SK-N-SH treated with all-trans-retinoic acid at 6 μM for 48 hours (cell line): Measurements from ENCODE around the gene ITIH4.

ENCODE experiments used
- ATAC-seq: fragments of 200-7000 bp; cut with Tn5 transposase; 3 replicates; pipeline ENCODE4 v1.9.1; 2020; ENCODE audit warnings: mild to moderate bottlenecking, moderate library complexity
- ARNTL ChIP-seq: fragments of 450-650 bp; formaldehyde crosslinking; IDR thresholded peaks from 2 replicates; pipeline ENCODE4 v1.5.0; 2020; ENCODE audit warnings: low read depth, mild to moderate bottlenecking, moderate library complexity, borderline replicate concordance
- BACH2 ChIP-seq: fragments of 250-450 bp; sonication (Bioruptor Pico); IDR thresholded peaks from 2 replicates; pipeline ENCODE4 v1.9.0; 2021; ENCODE audit warnings: mild to moderate bottlenecking, borderline replicate concordance
- CREB5 ChIP-seq: fragments of 250-450 bp; sonication (Bioruptor Pico); IDR thresholded peaks from 2 replicates; pipeline ENCODE4 v1.5.1; 2020; ENCODE audit warnings: low read depth, mild to moderate bottlenecking, moderate library complexity
- CSDC2 ChIP-seq: fragments of 250-450 bp; sonication (Bioruptor Pico); IDR thresholded peaks from 2 replicates; pipeline ENCODE4 v1.5.0; 2020; ENCODE audit warnings: mild to moderate bottlenecking, moderate library complexity
- CSRNP3 ChIP-seq: fragments of 250-450 bp; sonication (Bioruptor Pico); IDR thresholded peaks from 2 replicates; pipeline ENCODE4 v1.5.1; 2021; ENCODE audit warnings: mild to moderate bottlenecking, moderate library complexity
- ESRRG ChIP-seq: fragments of 250-450 bp; sonication (Bioruptor Pico); IDR thresholded peaks from 2 replicates; pipeline ENCODE4 v1.6.1; 2021; ENCODE audit warnings: mild to moderate bottlenecking
- GLIS3 ChIP-seq: fragments of 250-450 bp; sonication (Bioruptor Pico); IDR thresholded peaks from 2 replicates; pipeline ENCODE4 v1.5.0; 2020; ENCODE audit warnings: mild to moderate bottlenecking, moderate library complexity
- ISL1 ChIP-seq: fragments of 250-450 bp; sonication (Bioruptor Pico); IDR thresholded peaks from 2 replicates; pipeline ENCODE4 v2.1.2; 2022; ENCODE audit warnings: mild to moderate bottlenecking, moderate library complexity
- OSR1 ChIP-seq: fragments of 250-450 bp; sonication (Bioruptor Pico); IDR thresholded peaks from 2 replicates; pipeline ENCODE4 v1.8.0; 2022; ENCODE audit warnings: moderate library complexity, mild to moderate bottlenecking, inconsistent platforms
- PATZ1 ChIP-seq: fragments of 250-450 bp; sonication (Bioruptor Pico); IDR thresholded peaks from 2 replicates; pipeline ENCODE4 v1.8.0; 2020; ENCODE audit warnings: mild to moderate bottlenecking, moderate library complexity, borderline replicate concordance
- PPARA ChIP-seq: fragments of 250-450 bp; sonication (Bioruptor Pico); IDR thresholded peaks from 2 replicates; pipeline ENCODE4 v1.5.0; 2020; ENCODE audit warnings: mild to moderate bottlenecking, borderline replicate concordance
- RARB ChIP-seq: fragments of 250-450 bp; sonication (Bioruptor Pico); IDR thresholded peaks from 2 replicates; pipeline ENCODE4 v1.8.0; 2021; ENCODE audit warnings: mild to moderate bottlenecking, moderate library complexity
- SNAI2 ChIP-seq: fragments of 250-450 bp; sonication (Bioruptor Pico); IDR thresholded peaks from 2 replicates; pipeline ENCODE4 v1.5.0; 2020; ENCODE audit warnings: mild to moderate bottlenecking, moderate library complexity
- TCF4 ChIP-seq: fragments of 250-450 bp; sonication (Bioruptor Pico); IDR thresholded peaks from 2 replicates; pipeline ENCODE4 v1.8.0; 2021; ENCODE audit warnings: mild to moderate bottlenecking, moderate library complexity, borderline replicate concordance
- ZC3H10 ChIP-seq: fragments of 250-450 bp; sonication (Bioruptor Pico); IDR thresholded peaks from 2 replicates; pipeline ENCODE4 v1.5.1; 2021; ENCODE audit warnings: mild to moderate bottlenecking, moderate library complexity
- ZFP3 ChIP-seq: fragments of 250-450 bp; sonication (Bioruptor Pico); IDR thresholded peaks from 2 replicates; pipeline ENCODE4 v1.5.0; 2020; ENCODE audit warnings: mild to moderate bottlenecking, moderate library complexity
- ZFP30 ChIP-seq: fragments of 450-650 bp; formaldehyde crosslinking; IDR thresholded peaks from 2 replicates; pipeline ENCODE4 v1.5.0; 2022; ENCODE audit warnings: mild to moderate bottlenecking, moderate library complexity
- ZNF565 ChIP-seq: fragments of 450-650 bp; formaldehyde crosslinking; conservative IDR thresholded peaks from 2 replicates; pipeline ENCODE4 v1.5.0; 2020; ENCODE audit warnings: low read depth, mild to moderate bottlenecking, moderate library complexity
- ZNF70 ChIP-seq: fragments of 450-650 bp; formaldehyde crosslinking; IDR thresholded peaks from 2 replicates; pipeline ENCODE4 v1.5.0; 2020; ENCODE audit warnings: mild to moderate bottlenecking, moderate library complexity
- TF ChIP-seq, protein P1 (sequence below): fragments of 250-450 bp; sonication (Bioruptor Pico); IDR thresholded peaks from 2 replicates; pipeline ENCODE4 v1.8.0; 2021; ENCODE audit warnings: low read depth, mild to moderate bottlenecking, moderate library complexity, borderline replicate concordance
- TF ChIP-seq, protein P2 (sequence below): fragments of 250-450 bp; sonication (Bioruptor Pico); IDR thresholded peaks from 2 replicates; pipeline ENCODE4 v1.5.0; 2020; ENCODE audit warnings: mild to moderate bottlenecking, moderate library complexity

ITIH4 gene

DNA sequence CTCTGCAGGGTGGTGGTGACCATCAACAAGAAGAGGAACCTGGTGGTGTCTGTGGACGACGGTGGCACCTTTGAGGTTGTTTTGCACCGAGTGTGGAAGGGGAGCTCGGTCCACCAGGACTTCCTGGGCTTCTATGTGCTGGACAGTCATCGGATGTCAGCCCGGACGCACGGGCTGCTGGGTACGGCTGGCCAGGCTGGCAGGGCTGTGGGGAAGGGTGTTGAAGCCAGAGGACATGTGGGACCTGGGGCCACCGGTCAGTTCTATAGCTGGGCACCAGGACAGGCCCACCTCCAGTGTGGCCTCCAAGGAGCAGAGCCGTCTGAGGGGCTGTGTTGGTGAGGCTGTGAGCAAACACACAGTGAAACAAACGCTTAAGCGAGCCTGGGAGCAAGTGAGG is 39.7 kb downstream of the ITIH4 start:
- no peak for ATAC-seq
- TF ChIP-seq CREB5 (CRISPR knock-in tag) (no peak), PATZ1 (CRISPR knock-in tag) (no peak), OSR1 (CRISPR knock-in tag) (no peak)
- TF ChIP-seq, protein P1, sequence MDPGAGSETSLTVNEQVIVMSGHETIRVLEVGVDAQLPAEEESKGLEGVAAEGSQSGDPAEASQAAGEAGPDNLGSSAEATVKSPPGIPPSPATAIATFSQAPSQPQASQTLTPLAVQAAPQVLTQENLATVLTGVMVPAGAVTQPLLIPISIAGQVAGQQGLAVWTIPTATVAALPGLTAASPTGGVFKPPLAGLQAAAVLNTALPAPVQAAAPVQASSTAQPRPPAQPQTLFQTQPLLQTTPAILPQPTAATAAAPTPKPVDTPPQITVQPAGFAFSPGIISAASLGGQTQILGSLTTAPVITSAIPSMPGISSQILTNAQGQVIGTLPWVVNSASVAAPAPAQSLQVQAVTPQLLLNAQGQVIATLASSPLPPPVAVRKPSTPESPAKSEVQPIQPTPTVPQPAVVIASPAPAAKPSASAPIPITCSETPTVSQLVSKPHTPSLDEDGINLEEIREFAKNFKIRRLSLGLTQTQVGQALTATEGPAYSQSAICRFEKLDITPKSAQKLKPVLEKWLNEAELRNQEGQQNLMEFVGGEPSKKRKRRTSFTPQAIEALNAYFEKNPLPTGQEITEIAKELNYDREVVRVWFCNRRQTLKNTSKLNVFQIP (CRISPR knock-in tag), result no peak
- TF ChIP-seq, all 23 proteins: peak for 0

DNA sequence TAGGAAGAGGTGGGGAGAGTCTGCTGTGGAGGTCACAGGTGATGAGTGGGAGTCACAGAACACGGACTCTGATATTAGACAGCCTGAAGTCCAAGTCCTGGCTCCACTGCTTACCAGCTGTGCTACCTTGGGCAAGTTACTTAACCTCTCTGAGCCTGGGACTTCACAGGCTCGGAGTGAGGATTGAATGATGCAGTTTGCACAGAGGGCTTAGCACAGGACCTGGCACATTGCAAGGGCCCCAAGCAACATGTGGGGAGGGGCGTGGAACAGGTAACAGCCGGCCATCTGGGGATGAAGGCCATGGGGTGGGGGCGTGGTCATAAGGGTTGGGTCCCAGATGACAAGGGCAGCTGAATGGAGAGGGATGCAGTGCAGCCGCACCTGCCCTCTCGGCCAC is 40.1 kb downstream of the ITIH4 start:
- ATAC-seq, result no peak
- TF ChIP-seq BACH2 (no peak), ZFP3 (no peak), CREB5 (CRISPR knock-in tag) (no peak), CSDC2 (CRISPR knock-in tag) (no peak), SNAI2 (CRISPR knock-in tag) (no peak), ZNF565 (CRISPR knock-in tag) (no peak), ZNF70 (no peak), GLIS3 (CRISPR knock-in tag) (no peak), TCF4 (CRISPR knock-in tag) (no peak), PATZ1 (CRISPR knock-in tag) (no peak), CSRNP3 (CRISPR knock-in tag) (no peak), RARB (CRISPR knock-in tag) (no peak), ARNTL (CRISPR knock-in tag) (no peak), ZFP30 (CRISPR knock-in tag) (no peak), ISL1 (CRISPR knock-in tag) (no peak), ESRRG (CRISPR knock-in tag) (no peak), PPARA (CRISPR knock-in tag) (no peak), ZC3H10 (CRISPR knock-in tag) (no peak)
- TF ChIP-seq, protein P2, sequence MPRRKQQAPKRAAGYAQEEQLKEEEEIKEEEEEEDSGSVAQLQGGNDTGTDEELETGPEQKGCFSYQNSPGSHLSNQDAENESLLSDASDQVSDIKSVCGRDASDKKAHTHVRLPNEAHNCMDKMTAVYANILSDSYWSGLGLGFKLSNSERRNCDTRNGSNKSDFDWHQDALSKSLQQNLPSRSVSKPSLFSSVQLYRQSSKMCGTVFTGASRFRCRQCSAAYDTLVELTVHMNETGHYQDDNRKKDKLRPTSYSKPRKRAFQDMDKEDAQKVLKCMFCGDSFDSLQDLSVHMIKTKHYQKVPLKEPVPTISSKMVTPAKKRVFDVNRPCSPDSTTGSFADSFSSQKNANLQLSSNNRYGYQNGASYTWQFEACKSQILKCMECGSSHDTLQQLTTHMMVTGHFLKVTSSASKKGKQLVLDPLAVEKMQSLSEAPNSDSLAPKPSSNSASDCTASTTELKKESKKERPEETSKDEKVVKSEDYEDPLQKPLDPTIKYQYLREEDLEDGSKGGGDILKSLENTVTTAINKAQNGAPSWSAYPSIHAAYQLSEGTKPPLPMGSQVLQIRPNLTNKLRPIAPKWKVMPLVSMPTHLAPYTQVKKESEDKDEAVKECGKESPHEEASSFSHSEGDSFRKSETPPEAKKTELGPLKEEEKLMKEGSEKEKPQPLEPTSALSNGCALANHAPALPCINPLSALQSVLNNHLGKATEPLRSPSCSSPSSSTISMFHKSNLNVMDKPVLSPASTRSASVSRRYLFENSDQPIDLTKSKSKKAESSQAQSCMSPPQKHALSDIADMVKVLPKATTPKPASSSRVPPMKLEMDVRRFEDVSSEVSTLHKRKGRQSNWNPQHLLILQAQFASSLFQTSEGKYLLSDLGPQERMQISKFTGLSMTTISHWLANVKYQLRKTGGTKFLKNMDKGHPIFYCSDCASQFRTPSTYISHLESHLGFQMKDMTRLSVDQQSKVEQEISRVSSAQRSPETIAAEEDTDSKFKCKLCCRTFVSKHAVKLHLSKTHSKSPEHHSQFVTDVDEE, result no peak
- TF ChIP-seq, protein P1 (CRISPR knock-in tag), result no peak
